Progenitor cell of endocrine pancreas (in vitro differentiated cells): Measurements from ENCODE around the gene PTPRT. TPM values are rescaled to one million over a fixed set of nuclear protein-coding genes. Genes with fewer than 3 reads are reported as not detected.

Experiments used
- DNase-seq: peaks from one replicate; pipeline ENCODE4 v3.0.0; 2021; ENCODE audit warnings: low spot score; ENCODE audit not compliant: unreplicated experiment
- H3K27ac Mint-ChIP-seq: 2 replicates; pipeline ENCODE4 v1.8.0; 2021; ENCODE audit warnings: mild to moderate bottlenecking, moderate library complexity, mixed read lengths
- H3K27me3 Mint-ChIP-seq: 2 replicates; pipeline ENCODE4 v1.8.0; 2021; ENCODE audit warnings: mixed read lengths
- H3K36me3 Mint-ChIP-seq: 2 replicates; pipeline ENCODE4 v1.8.0; 2022; ENCODE audit warnings: mixed read lengths; ENCODE audit not compliant: insufficient read depth
- H3K4me1 Mint-ChIP-seq: 2 replicates; pipeline ENCODE4 v1.8.0; 2021; ENCODE audit warnings: low read depth, mixed read lengths
- H3K4me3 Mint-ChIP-seq: 2 replicates; pipeline ENCODE4 v1.8.0; 2021; ENCODE audit warnings: low read depth, mild to moderate bottlenecking, moderate library complexity, mixed read lengths
- H3K9me3 Mint-ChIP-seq: 2 replicates; pipeline ENCODE4 v1.8.0; 2021; ENCODE audit warnings: low read depth, mixed read lengths
- total RNA-seq: library from RNA; stranded (reverse); gene quantifications from 2 replicates; pipeline ENCODE4 v1.2.1, GENCODE V29; 2021
- TF ChIP-seq, protein P1 (sequence below): fragments of 200-600 bp; sonication (generic); IDR thresholded peaks from one replicate; pipeline ENCODE4 v1.5.0; 2021; ENCODE audit warnings: antibody characterized with exemption, mild to moderate bottlenecking; ENCODE audit not compliant: unreplicated experiment

PTPRT gene
- total RNA-seq, 1 donor from 2014 or later, result 65.9 TPM

DNA sequence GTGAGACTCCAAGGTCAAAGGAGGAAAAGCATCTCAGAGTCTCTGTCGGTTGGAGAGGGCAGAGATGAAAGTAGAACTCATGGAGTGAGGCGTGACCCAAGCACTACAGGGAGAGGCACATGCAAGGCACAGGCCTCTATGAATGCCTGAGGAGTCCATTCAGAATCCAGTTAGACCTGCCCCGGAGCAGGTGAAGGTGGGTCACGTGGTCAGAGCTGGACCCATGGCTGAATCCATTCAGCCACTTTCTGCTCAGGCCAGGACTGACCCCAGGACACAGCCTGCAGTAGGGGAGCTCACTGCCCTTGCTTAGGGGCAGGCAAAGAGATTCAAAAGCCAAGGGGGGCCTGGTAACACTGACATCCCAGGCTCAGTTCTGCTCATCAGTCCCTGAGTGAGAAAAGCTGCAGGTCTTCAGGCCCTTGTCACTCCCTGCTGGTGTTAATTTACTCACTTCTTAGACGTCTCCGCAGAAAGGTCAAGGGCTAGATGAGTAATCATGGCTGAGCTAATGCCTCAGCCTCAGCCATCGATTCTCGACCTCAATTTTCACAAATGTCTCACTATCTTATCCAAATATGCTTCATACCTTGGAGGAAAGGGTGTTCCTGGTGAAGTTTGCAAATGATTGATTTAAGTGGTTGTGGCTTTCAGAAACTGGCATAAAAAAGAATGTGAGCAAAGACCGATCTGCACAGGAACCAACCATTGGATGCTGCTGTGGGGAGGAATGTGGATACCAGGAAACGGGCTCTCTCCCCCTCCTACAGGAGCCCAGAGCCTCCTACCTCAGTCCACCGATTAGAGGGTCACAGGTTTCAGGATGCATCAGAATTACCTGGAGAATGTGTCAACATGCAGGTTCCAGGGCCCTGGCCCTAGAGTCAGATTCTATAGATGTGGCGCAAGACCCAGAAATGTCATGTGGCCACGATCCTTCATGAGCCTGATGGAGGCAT is 584.4 kb downstream of the PTPRT start:
- Mint-ChIP-seq H3K9me3 (no peaks in the 10 kb centered on the region), H3K27me3 (no peaks in the 10 kb centered on the region), H3K4me1 (peaks cover 24% of the 10 kb centered on the region), H3K27ac (peak overlapping the region; percentile 86), H3K36me3 (no peaks in the 10 kb centered on the region), H3K4me3 (no peak overlapping the region)
- no peak for DNase-seq
- TF ChIP-seq, protein P1, sequence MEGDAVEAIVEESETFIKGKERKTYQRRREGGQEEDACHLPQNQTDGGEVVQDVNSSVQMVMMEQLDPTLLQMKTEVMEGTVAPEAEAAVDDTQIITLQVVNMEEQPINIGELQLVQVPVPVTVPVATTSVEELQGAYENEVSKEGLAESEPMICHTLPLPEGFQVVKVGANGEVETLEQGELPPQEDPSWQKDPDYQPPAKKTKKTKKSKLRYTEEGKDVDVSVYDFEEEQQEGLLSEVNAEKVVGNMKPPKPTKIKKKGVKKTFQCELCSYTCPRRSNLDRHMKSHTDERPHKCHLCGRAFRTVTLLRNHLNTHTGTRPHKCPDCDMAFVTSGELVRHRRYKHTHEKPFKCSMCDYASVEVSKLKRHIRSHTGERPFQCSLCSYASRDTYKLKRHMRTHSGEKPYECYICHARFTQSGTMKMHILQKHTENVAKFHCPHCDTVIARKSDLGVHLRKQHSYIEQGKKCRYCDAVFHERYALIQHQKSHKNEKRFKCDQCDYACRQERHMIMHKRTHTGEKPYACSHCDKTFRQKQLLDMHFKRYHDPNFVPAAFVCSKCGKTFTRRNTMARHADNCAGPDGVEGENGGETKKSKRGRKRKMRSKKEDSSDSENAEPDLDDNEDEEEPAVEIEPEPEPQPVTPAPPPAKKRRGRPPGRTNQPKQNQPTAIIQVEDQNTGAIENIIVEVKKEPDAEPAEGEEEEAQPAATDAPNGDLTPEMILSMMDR, result no peak

DNA sequence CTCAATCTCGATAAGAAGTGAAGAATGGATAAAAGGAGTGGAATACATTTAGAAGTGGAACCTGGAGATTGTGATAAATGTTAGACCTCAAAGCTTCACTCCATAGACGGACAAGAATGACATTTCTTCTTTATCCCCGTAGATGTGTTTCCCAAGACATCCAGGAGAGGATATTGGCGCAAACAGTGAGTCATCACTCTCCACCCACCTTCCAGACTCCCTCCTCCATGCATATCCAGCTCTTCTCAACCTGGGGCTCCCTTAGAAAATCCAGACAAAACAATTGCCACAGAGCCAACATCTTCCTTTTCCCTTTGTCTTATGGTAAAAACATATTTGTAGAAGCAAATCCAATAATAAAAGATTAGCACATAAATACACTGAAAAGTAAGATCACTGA is 586.1 kb downstream of the PTPRT start:
- Mint-ChIP-seq H3K4me3 (no peak overlapping the region), H3K9me3 (no peaks in the 10 kb centered on the region), H3K4me1 (peaks cover 24% of the 10 kb centered on the region), H3K27me3 (no peaks in the 10 kb centered on the region), H3K27ac (no peak overlapping the region), H3K36me3 (no peaks in the 10 kb centered on the region)
- TF ChIP-seq, protein P1, result no peak
- DNase-seq, result no peak

- Mint-ChIP-seq H3K4me1 (peaks cover 9% of the 10 kb centered on the region), H3K27ac (no peak overlapping the region), H3K36me3 (peaks cover 4% of the 10 kb centered on the region), H3K4me3 (no peak overlapping the region), H3K9me3 (no peaks in the 10 kb centered on the region), H3K27me3 (peaks cover 14% of the 10 kb centered on the region)
- TF ChIP-seq, protein P1, result no peak
- DNase-seq, result no peak
Observed at GRCh38 chr20:42598581-42598980, 591.1 kb downstream of the PTPRT start.

GRCh38 chr20:42595625-42596024 is 594.1 kb downstream of the PTPRT start:
- H3K4me3 Mint-ChIP-seq, result no peak overlapping the region
- H3K4me1 Mint-ChIP-seq, result peaks cover 14% of the 10 kb centered on the region
- H3K9me3 Mint-ChIP-seq, result no peaks in the 10 kb centered on the region
- DNase-seq, result no peak
- H3K27ac Mint-ChIP-seq, result no peak overlapping the region
- peaks cover 4% of the 10 kb centered on the region for H3K36me3 Mint-ChIP-seq
- H3K27me3 Mint-ChIP-seq, result peaks cover 14% of the 10 kb centered on the region
- TF ChIP-seq, protein P1, result no peak

- Mint-ChIP-seq H3K27me3 (peaks cover 14% of the 10 kb centered on the region), H3K4me1 (peaks cover 14% of the 10 kb centered on the region), H3K4me3 (no peak overlapping the region), H3K27ac (no peak overlapping the region), H3K9me3 (no peaks in the 10 kb centered on the region), H3K36me3 (peaks cover 4% of the 10 kb centered on the region)
- DNase-seq, result no peak
- TF ChIP-seq, protein P1, result no peak
Observed at GRCh38 chr20:42594659-42595058, 595.0 kb downstream of the PTPRT start.
